ENCODE results near the gene RNU6-1. TPM values are rescaled to one million over a fixed set of nuclear protein-coding genes. Genes with fewer than 3 reads are reported as not detected.

The RNU6-1 gene
- total RNA-seq, 1 donor: not detected

GRCh38 chr15:67843571-67844387, 3.9 kb upstream of the RNU6-1 start:
- no peaks in the 10 kb centered on the region for H3K9me3 ChIP-seq (ENCODE audit: low read depth, low read length)
- H3K4me3 ChIP-seq (ENCODE audit: low read length): no peak overlapping the region
- peaks cover 16% of the 10 kb centered on the region for H3K4me1 ChIP-seq (ENCODE audit: insufficient read depth, low read length)
- H3K27me3 ChIP-seq (ENCODE audit: insufficient read depth, low read length): no peaks in the 10 kb centered on the region

GRCh38 chr15:67843092-67843501, 3.3 kb upstream of the RNU6-1 start:
- Histone ChIP-seq H3K4me1 (ENCODE audit: insufficient read depth, low read length) (peaks cover 23% of the 10 kb centered on the region), H3K27me3 (ENCODE audit: insufficient read depth, low read length) (no peaks in the 10 kb centered on the region), H3K4me3 (ENCODE audit: low read length) (no peak overlapping the region), H3K9me3 (ENCODE audit: low read depth, low read length) (no peaks in the 10 kb centered on the region)

DNA sequence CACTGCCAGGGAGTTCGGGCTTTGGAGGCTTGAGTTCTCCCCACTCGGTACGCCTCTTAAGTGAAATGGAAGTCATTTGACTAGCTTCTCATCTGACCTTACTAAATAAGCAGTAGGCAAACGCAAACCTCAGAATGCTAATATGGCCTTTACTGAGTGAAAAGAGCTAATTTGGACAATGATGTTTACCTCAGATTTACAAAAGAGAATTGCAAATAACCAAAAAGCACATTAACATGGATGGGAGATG, 1.6 kb upstream of the RNU6-1 start:
- Histone ChIP-seq H3K9me3 (ENCODE audit: low read depth, low read length) (no peaks in the 10 kb centered on the region), H3K4me1 (ENCODE audit: insufficient read depth, low read length) (peaks cover 33% of the 10 kb centered on the region), H3K4me3 (ENCODE audit: low read length) (peak overlapping the region; percentile 69), H3K27me3 (ENCODE audit: insufficient read depth, low read length) (no peaks in the 10 kb centered on the region)

DNA sequence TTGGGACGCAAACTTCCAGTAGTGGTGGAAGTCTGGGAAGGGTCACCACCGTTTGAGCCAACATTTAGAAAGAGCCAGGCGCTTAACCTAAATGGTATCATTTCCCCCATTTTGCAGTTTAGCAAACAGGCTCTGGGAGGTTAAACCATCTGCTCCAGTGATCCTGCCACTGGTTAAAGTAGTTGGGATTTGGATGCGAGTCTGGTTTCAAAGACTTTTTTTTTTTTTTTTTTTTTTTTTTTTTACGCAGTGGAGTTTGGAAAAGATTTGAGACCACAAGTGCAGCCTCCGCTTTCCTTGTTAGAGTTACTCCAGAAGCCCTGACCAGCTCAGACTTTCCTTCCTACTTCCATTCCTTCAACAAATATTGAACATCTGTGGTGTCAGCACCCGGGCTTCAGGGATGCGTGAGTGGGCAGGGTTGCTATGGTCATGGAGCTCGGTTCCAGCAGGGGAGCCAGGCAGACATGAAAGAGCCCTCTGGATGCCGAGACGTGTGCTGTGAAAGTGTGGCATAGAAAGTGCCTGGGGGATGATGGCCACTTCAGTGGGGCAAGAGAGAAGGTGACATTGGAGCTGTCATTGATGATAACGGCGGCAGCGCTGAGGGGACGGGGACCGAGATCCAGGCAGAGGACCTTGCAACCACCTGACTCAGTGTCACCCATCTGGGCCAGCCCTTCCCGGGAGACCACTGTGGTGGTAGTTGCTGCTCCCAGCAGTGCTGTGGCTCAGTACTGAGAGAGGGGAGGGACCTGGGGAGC, 1.1 kb upstream of the RNU6-1 start:
- no peaks in the 10 kb centered on the region for H3K9me3 ChIP-seq (ENCODE audit: low read depth, low read length)
- peaks cover 4% of the 10 kb centered on the region for H3K27me3 ChIP-seq (ENCODE audit: insufficient read depth, low read length)
- peaks cover 38% of the 10 kb centered on the region for H3K4me1 ChIP-seq (ENCODE audit: insufficient read depth, low read length)
- H3K4me3 ChIP-seq (ENCODE audit: low read length): peak overlapping the region; percentile 69

- Histone ChIP-seq H3K27me3 (ENCODE audit: insufficient read depth, low read length) (peaks cover 18% of the 10 kb centered on the region), H3K4me1 (ENCODE audit: insufficient read depth, low read length) (peaks cover 52% of the 10 kb centered on the region), H3K9me3 (ENCODE audit: low read depth, low read length) (no peaks in the 10 kb centered on the region), H3K4me3 (ENCODE audit: low read length) (peak overlapping the region; percentile 69)
Measured at GRCh38 chr15:67839499-67839928, 331 bp downstream of the RNU6-1 start.

- no peaks in the 10 kb centered on the region for H3K9me3 ChIP-seq (ENCODE audit: low read depth, low read length)
- H3K4me3 ChIP-seq (ENCODE audit: low read length): peak overlapping the region; percentile 69
- peaks cover 59% of the 10 kb centered on the region for H3K4me1 ChIP-seq (ENCODE audit: insufficient read depth, low read length)
- peaks cover 25% of the 10 kb centered on the region for H3K27me3 ChIP-seq (ENCODE audit: insufficient read depth, low read length)
Measured at GRCh38 chr15:67838789-67839332, 984 bp downstream of the RNU6-1 start.

DNA sequence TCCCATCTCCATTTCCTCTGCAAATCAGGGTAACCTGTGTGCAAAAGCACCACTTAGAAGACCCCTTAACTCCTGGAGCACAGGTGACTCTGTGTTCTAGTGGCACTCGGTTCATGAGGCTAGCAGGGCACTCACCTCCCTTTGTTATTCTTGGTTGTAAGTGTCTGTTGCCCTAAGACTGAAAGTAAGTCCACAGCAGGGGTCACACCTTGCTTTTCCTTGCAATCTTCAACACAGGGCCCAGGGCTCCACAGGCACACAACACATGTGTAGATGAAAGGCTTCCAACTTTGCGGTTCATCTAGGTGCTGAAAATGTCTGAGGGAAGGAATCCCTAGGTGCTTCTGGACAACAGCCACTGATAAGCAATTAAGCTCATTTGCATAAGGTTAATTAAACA, 2.9 kb downstream of the RNU6-1 start:
- H3K4me3 ChIP-seq (ENCODE audit: low read length): no peak overlapping the region
- no peaks in the 10 kb centered on the region for H3K9me3 ChIP-seq (ENCODE audit: low read depth, low read length)
- H3K27me3 ChIP-seq (ENCODE audit: insufficient read depth, low read length): peaks cover 44% of the 10 kb centered on the region
- H3K4me1 ChIP-seq (ENCODE audit: insufficient read depth, low read length): peaks cover 74% of the 10 kb centered on the region

- Histone ChIP-seq H3K4me3 (ENCODE audit: low read length) (no peak overlapping the region), H3K27me3 (ENCODE audit: insufficient read depth, low read length) (peaks cover 47% of the 10 kb centered on the region), H3K9me3 (ENCODE audit: low read depth, low read length) (no peaks in the 10 kb centered on the region), H3K4me1 (ENCODE audit: insufficient read depth, low read length) (peaks cover 72% of the 10 kb centered on the region)
Measured at GRCh38 chr15:67836477-67836876, 3.4 kb downstream of the RNU6-1 start.

GRCh38 chr15:67836134-67836455, 3.8 kb downstream of the RNU6-1 start:
- Histone ChIP-seq H3K9me3 (ENCODE audit: low read depth, low read length) (no peaks in the 10 kb centered on the region), H3K4me3 (ENCODE audit: low read length) (peak overlapping the region; percentile 9), H3K4me1 (ENCODE audit: insufficient read depth, low read length) (peaks cover 68% of the 10 kb centered on the region), H3K27me3 (ENCODE audit: insufficient read depth, low read length) (peaks cover 51% of the 10 kb centered on the region)

- Histone ChIP-seq H3K27me3 (ENCODE audit: insufficient read depth, low read length) (peaks cover 56% of the 10 kb centered on the region), H3K9me3 (ENCODE audit: low read depth, low read length) (no peaks in the 10 kb centered on the region), H3K4me3 (ENCODE audit: low read length) (peak overlapping the region; percentile 9), H3K4me1 (ENCODE audit: insufficient read depth, low read length) (peaks cover 63% of the 10 kb centered on the region)
Measured at GRCh38 chr15:67835297-67836133, 4.3 kb downstream of the RNU6-1 start.

DNA sequence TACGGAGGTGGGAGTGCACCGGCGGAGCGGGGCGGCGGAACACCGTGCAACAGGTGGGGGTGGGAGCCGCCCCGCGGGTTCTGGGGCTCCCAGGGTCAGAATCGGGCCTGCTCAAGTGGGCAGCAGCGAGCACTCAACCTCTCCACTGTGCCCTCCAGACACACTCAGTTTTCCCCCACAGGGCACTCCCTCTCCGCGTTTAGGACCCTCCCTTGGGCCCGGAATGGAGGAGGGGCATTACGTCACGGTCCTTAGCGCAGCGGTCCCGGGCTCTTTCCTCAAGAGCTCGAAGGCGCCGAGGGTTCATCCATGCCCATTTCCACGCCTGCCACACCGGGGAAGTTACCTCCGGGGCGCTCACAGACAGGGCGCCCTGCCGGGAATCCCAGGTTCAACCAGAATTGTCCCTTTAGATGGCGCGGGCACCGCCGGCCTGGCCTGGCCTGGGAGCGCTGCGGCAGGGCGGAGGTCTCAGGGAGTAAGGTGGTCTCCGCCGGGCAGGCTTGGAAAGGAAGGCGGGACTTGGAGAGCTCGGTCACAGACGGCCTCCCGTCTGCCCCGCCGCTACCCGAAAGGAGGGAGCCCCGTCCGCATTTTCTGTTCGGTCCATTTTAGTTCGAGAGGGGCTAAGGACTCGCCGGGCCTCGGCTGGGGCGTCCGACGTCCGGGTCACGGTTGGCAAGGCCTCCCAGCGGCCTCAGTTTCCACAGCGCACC, 5.1 kb downstream of the RNU6-1 start:
- H3K4me1 ChIP-seq (ENCODE audit: insufficient read depth, low read length): peaks cover 63% of the 10 kb centered on the region
- H3K4me3 ChIP-seq (ENCODE audit: low read length): peak overlapping the region; percentile 16
- peaks cover 63% of the 10 kb centered on the region for H3K27me3 ChIP-seq (ENCODE audit: insufficient read depth, low read length)
- no peaks in the 10 kb centered on the region for H3K9me3 ChIP-seq (ENCODE audit: low read depth, low read length)

DNA sequence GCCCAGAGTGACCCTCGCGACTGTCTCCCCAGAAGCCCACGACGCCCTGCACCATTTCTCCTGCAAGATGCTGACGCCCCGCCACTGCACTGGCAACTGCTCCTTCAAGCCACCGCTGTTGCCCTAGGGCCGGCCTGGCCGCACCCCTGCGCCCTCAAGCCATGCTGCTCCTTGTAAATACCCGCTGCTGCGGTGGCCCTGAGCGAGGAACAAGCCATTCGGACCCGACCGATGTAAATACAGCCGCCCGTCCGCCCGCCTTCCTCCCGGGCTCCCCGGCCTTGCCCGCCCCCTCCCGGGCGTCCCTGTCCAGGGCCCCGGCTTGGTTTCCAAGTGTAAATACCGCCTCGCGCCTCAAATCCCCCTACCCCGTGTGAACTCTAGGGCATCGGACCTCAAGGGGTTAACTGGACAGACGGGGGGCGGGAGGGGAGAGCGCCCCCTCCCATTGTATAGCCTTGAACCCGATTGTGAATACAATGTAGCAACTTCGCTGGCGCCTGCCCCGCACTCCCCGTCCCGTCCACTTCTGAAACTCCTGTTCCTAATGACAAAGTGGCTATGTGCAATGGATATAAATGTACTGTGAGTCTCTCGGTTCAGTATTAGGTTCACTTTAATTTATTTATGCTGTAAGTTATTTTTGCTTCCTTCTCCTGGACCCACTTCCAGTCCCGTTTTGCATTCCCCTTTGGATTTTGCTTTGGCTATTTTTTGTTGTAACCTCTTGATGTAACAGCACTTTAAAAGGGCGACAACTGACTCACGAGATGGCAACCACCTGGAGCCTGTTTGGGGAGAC, 5.9 kb downstream of the RNU6-1 start:
- Histone ChIP-seq H3K4me1 (ENCODE audit: insufficient read depth, low read length) (peaks cover 66% of the 10 kb centered on the region), H3K27me3 (ENCODE audit: insufficient read depth, low read length) (peaks cover 70% of the 10 kb centered on the region)

DNA sequence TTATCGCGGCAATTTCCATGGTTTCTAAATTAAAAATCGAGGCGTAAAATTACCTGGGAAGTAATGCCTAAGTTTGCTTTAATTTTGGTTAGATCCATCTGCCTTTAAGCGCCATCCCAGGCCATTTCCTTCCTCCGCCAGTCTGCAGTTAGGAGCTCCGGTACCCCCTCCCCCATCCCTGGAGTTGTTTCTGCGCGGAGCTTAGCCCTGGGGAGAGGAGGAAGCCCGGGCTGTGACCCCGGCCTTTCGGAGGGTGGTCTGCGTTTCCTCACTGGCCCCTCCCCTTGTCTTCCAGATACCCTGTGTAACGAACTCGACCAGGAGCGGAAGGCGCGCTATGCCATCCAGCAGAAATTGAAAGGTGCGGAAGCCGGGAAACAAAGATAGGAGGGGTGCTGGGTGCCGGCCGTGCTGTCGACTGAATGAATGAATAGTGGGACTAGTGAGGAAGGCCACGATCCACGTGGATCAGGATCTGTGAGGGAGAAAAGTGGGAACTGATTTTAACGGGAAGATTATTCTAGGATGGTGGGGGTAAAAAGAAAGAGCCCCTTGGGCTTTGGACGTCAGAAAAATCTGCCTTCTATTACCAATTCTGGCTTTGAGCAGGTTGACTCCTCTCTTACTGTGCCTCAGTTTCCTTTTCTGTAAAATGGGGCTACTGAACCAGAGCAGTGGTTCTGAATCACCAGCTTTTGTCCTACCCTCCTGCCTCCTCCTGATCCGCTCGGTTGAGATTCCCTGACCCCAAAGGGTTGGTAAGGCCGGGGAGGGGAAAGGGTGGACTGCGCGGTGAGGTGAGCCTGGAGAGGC, 6.7 kb downstream of the RNU6-1 start:
- no peaks in the 10 kb centered on the region for H3K9me3 ChIP-seq (ENCODE audit: low read depth, low read length)
- peaks cover 66% of the 10 kb centered on the region for H3K4me1 ChIP-seq (ENCODE audit: insufficient read depth, low read length)
- H3K4me3 ChIP-seq (ENCODE audit: low read length): no peak overlapping the region
- peaks cover 78% of the 10 kb centered on the region for H3K27me3 ChIP-seq (ENCODE audit: insufficient read depth, low read length)

More for the DNA sequence above, 5.9 kb downstream of the RNU6-1 start:
- Histone ChIP-seq H3K9me3 (ENCODE audit: low read depth, low read length) (no peaks in the 10 kb centered on the region), H3K4me3 (ENCODE audit: low read length) (no peak overlapping the region)

All from mononuclear cell (primary cell).